Thoracic aorta (tissue), 2 donors: ENCODE data around the gene ATL1. TPM values are rescaled to one million over a fixed set of nuclear protein-coding genes. Genes with fewer than 3 reads are reported as not detected.

Experiments
- ATAC-seq: fragments of 150-250 bp; one replicate; pipeline ENCODE4 v1.8.0; 2017; ENCODE audit warnings: low read depth; ENCODE audit not compliant: insufficient number of reproducible peaks, low FRiP score
- DNase-seq: peaks from one replicate; pipeline ENCODE4 v3.0.0-alpha.2; 2020; ENCODE audit warnings: low spot score
- H3K27ac ChIP-seq, 2 donors: fragments of 200-600 bp; sonication (generic); 1 replicate in 1 of 2; 2 replicates in 1 of 2; pipeline ENCODE4 v1.5.1; 2016; ENCODE audit warnings: mild to moderate bottlenecking in 2 of 2, moderate library complexity in 2 of 2
- H3K27me3 ChIP-seq: fragments of 200-600 bp; sonication (generic); replicated peaks from 2 replicates; pipeline ENCODE4 v1.6.0; 2016; ENCODE audit warnings: mild to moderate bottlenecking; ENCODE audit not compliant: insufficient read depth
- H3K36me3 ChIP-seq: fragments of 200-600 bp; sonication (generic); one replicate; pipeline ENCODE4 v1.5.1; 2016
- H3K4me1 ChIP-seq, 2 donors: fragments of 200-600 bp; sonication (generic); 1 replicate in 1 of 2; 2 replicates in 1 of 2; pipeline versions ENCODE4 v1.5.1 to v1.6.0; 2016; ENCODE audit warnings: low read depth in 2 of 2, mild to moderate bottlenecking in 1 of 2; ENCODE audit not compliant: control insufficient read depth in 1 of 2
- H3K4me3 ChIP-seq: fragments of 200-600 bp; sonication (generic); 2 replicates; pipeline ENCODE4 v1.5.1; 2016; ENCODE audit warnings: mild to moderate bottlenecking
- H3K9me3 ChIP-seq: fragments of 200-600 bp; sonication (generic); 2 replicates; pipeline ENCODE4 v1.5.1; 2016
- CTCF ChIP-seq: fragments of 200-600 bp; sonication (generic); IDR thresholded peaks from one replicate; pipeline ENCODE4 v1.5.1; 2019; ENCODE audit warnings: antibody characterized with exemption
- total RNA-seq, 2 donors: library from RNA; depleted of rRNA; stranded (reverse); fragments of >200 nt; gene quantifications; one replicate each; pipeline versions ENCODE4 v1.1.0 to v1.2.3, GENCODE V29; 2016

The ATL1 gene
- total RNA-seq, 2 donors from 2014 or later, result 9.5 to 14.3 TPM

DNA sequence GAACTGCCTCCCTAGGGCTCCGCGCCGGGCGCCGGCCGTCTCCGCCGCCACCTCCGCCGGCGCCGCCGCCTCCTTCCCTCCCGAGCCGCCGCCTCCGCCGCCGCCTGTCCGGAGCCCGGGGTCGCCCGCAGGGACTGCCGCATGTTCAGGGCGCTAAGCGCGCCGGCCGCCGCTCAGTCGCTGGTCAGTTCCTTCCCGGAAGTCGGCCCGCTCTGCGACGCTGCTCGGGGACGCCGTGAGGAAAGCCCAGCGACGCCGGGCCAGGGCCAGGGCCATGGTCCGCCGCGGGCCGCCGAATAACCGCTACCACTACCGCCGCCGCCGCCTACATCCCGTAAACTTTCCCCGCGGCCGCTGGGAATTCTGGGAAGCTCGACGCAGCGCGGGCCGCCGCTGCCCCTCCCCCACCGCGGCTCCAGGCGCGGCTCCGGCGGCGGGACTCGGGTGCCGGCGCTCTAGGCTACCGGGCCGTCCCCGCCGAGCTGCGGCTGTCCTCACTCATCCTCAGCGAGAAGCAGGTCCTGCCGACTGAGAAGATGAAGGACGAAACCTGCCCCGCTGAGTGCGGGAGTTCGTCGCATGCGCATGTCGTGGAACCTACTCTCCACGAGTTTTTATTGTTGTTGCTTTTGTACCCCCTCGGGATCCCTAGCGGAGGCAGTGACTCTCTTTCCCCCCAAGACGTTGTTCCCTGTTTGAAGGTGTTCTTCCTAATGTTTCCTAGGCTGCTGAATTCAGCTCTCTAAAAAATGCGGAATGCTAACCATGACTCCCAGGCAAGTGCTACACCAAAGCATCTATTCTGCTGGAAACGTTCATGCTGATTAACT lies 108.3 kb downstream of the ATL1 start, which contains the start of gene SAV1:
Gene SAV1 (minus strand): TSS at position 311 of the 830 bp plus-strand sequence. CDS start 339 bp downstream, outside the sequence.
- Histone ChIP-seq H3K4me1 (peaks cover 19 to 22% of the 10 kb centered on the region in 2 donors), H3K27me3 (no peaks in the 10 kb centered on the region), H3K36me3 (no peaks in the 10 kb centered on the region), H3K27ac (peak within 1 kb of the TSS; percentile 92 to 94), H3K9me3 (no peaks in the 10 kb centered on the region), H3K4me3 (peak within 1 kb of the TSS; percentile 81)
- TF ChIP-seq CTCF, result no peak
- DNase-seq (peak; percentile 29), ATAC-seq (peak; percentile 81)

- no peak for TF ChIP-seq CTCF
- Histone ChIP-seq H3K27ac (peak overlapping the region; percentile 92 to 94), H3K36me3 (no peaks in the 10 kb centered on the region), H3K4me3 (peak overlapping the region; percentile 81), H3K27me3 (no peaks in the 10 kb centered on the region), H3K4me1 (peaks cover 14 to 16% of the 10 kb centered on the region in 2 donors), H3K9me3 (no peaks in the 10 kb centered on the region)
- ATAC-seq (no peak), DNase-seq (no peak)
Measured at GRCh38 chr14:50668826-50669143, 108.8 kb downstream of the ATL1 start.

- ATAC-seq (no peak), DNase-seq (no peak)
- Histone ChIP-seq H3K36me3 (no peaks in the 10 kb centered on the region), H3K4me3 (no peak overlapping the region), H3K27me3 (no peaks in the 10 kb centered on the region), H3K9me3 (no peaks in the 10 kb centered on the region), H3K27ac (no peak overlapping the region), H3K4me1 (peaks cover 9 to 12% of the 10 kb centered on the region in 2 donors)
- no peak for TF ChIP-seq CTCF
Measured at GRCh38 chr14:50669441-50669986, 109.6 kb downstream of the ATL1 start.

- H3K9me3 ChIP-seq, result no peaks in the 10 kb centered on the region
- H3K27ac ChIP-seq, result no peak overlapping the region
- DNase-seq (no peak), ATAC-seq (no peak)
- peaks cover 4 to 11% of the 10 kb centered on the region in 2 donors for H3K4me1 ChIP-seq
- no peak for TF ChIP-seq CTCF
- no peaks in the 10 kb centered on the region for H3K36me3 ChIP-seq
- no peaks in the 10 kb centered on the region for H3K27me3 ChIP-seq
- H3K4me3 ChIP-seq, result no peak overlapping the region
Measured at GRCh38 chr14:50670196-50670865, 110.4 kb downstream of the ATL1 start.

- Histone ChIP-seq H3K27me3 (no peaks in the 10 kb centered on the region), H3K27ac (no peak overlapping the region), H3K36me3 (no peaks in the 10 kb centered on the region), H3K9me3 (no peaks in the 10 kb centered on the region), H3K4me3 (no peak overlapping the region), H3K4me1 (peaks cover 0 to 6% of the 10 kb centered on the region in 2 donors)
- DNase-seq, result no peak
- no peak for ATAC-seq
- TF ChIP-seq CTCF, result no peak
Measured at GRCh38 chr14:50670866-50671256, 110.9 kb downstream of the ATL1 start.
